BLaER1 (cell line): ENCODE data around the gene HAUS7.
A peak's percentile ranks its signal among the peaks of the same experiment; 100 is the strongest.

Experiments
- H3K27ac ChIP-seq: shearing (Covaris generic); formaldehyde crosslinking; 2 replicates; pipeline ENCODE4 v1.8.1; 2022
- H3K27me3 ChIP-seq: shearing (Covaris generic); formaldehyde crosslinking; 2 replicates; pipeline ENCODE4 v1.8.1; 2022
- H3K36me3 ChIP-seq: shearing (Covaris generic); formaldehyde crosslinking; 2 replicates; pipeline ENCODE4 v1.8.1; 2022
- H3K4me1 ChIP-seq: shearing (Covaris generic); formaldehyde crosslinking; 2 replicates; pipeline ENCODE4 v1.8.1; 2022
- H3K4me2 ChIP-seq: shearing (Covaris generic); formaldehyde crosslinking; 2 replicates; pipeline ENCODE4 v1.8.1; 2022
- H3K4me3 ChIP-seq: shearing (Covaris generic); formaldehyde crosslinking; 2 replicates; pipeline ENCODE4 v1.8.1; 2022
- H3K9ac ChIP-seq: shearing (Covaris generic); formaldehyde crosslinking; 2 replicates; pipeline ENCODE4 v1.8.1; 2022
- H3K9me3 ChIP-seq: shearing (Covaris generic); formaldehyde crosslinking; 2 replicates; pipeline ENCODE4 v1.8.1; 2022
- H4K20me1 ChIP-seq: shearing (Covaris generic); formaldehyde crosslinking; 2 replicates; pipeline ENCODE4 v1.8.1; 2022
- Cebpa-rat ChIP-seq: shearing (Covaris generic); IDR thresholded peaks from 2 replicates; pipeline ENCODE4 v1.8.1; 2022

Gene HAUS7

GRCh38 chrX:153482376-153483015 lies 12.1 kb upstream of the HAUS7 start:
- H3K4me3 ChIP-seq, result no peak overlapping the region
- no peaks in the 10 kb centered on the region for H3K9me3 ChIP-seq
- H3K27ac ChIP-seq, result peak overlapping the region; percentile 22; the same call in 1 of the 2 replicates
- H3K4me2 ChIP-seq, result peak overlapping the region; percentile 84
- peaks cover 4% of the 10 kb centered on the region; the same call in 1 of the 2 replicates for H4K20me1 ChIP-seq
- no peaks in the 10 kb centered on the region for H3K36me3 ChIP-seq
- TF ChIP-seq Cebpa-rat, result no peak
- H3K27me3 ChIP-seq, result peaks cover 43% of the 10 kb centered on the region
- H3K9ac ChIP-seq, result no peak overlapping the region
- H3K4me1 ChIP-seq, result peaks cover 93% of the 10 kb centered on the region

- peak overlapping the region; percentile 84 for H3K4me2 ChIP-seq
- peak overlapping the region; percentile 22; the same call in 1 of the 2 replicates for H3K4me3 ChIP-seq
- no peaks in the 10 kb centered on the region for H3K9me3 ChIP-seq
- no peaks in the 10 kb centered on the region for H3K36me3 ChIP-seq
- peaks cover 52% of the 10 kb centered on the region for H3K27me3 ChIP-seq
- H3K9ac ChIP-seq, result peak overlapping the region; percentile 66; the same call in 1 of the 2 replicates
- H3K4me1 ChIP-seq, result peaks cover 91% of the 10 kb centered on the region
- H4K20me1 ChIP-seq, result peaks cover 4% of the 10 kb centered on the region; the same call in 1 of the 2 replicates
- TF ChIP-seq Cebpa-rat, result no peak
- H3K27ac ChIP-seq, result peak overlapping the region; percentile 82
These were observed 10.7 kb upstream of the HAUS7 start for GRCh38 chrX:153481043-153481442.

GRCh38 chrX:153478746-153479145 lies 8.4 kb upstream of the HAUS7 start:
- Histone ChIP-seq H3K4me3 (no peak overlapping the region), H3K4me2 (peak overlapping the region; percentile 84), H3K9ac (no peak overlapping the region), H3K4me1 (peaks cover 89% of the 10 kb centered on the region), H3K27ac (no peak overlapping the region), H4K20me1 (no peaks in the 10 kb centered on the region), H3K9me3 (no peaks in the 10 kb centered on the region), H3K36me3 (no peaks in the 10 kb centered on the region), H3K27me3 (peaks cover 38% of the 10 kb centered on the region)
- TF ChIP-seq Cebpa-rat, result no peak

GRCh38 chrX:153477901-153478300 lies 7.5 kb upstream of the HAUS7 start:
- H3K9ac ChIP-seq, result no peak overlapping the region
- no peak overlapping the region for H3K4me2 ChIP-seq
- H3K27ac ChIP-seq, result no peak overlapping the region
- H3K36me3 ChIP-seq, result no peaks in the 10 kb centered on the region
- no peak for TF ChIP-seq Cebpa-rat
- no peaks in the 10 kb centered on the region for H3K9me3 ChIP-seq
- no peaks in the 10 kb centered on the region for H4K20me1 ChIP-seq
- H3K4me1 ChIP-seq, result peaks cover 89% of the 10 kb centered on the region
- no peak overlapping the region for H3K4me3 ChIP-seq
- H3K27me3 ChIP-seq, result peaks cover 35% of the 10 kb centered on the region

- no peak for TF ChIP-seq Cebpa-rat
- Histone ChIP-seq H3K27ac (no peak overlapping the region), H3K4me1 (peaks cover 86% of the 10 kb centered on the region), H3K9ac (no peak overlapping the region), H3K36me3 (no peaks in the 10 kb centered on the region), H4K20me1 (no peaks in the 10 kb centered on the region), H3K9me3 (no peaks in the 10 kb centered on the region), H3K27me3 (peaks cover 31% of the 10 kb centered on the region), H3K4me2 (peak overlapping the region; percentile 14; the same call in 1 of the 2 replicates), H3K4me3 (no peak overlapping the region)
These were observed 7.0 kb upstream of the HAUS7 start for GRCh38 chrX:153477364-153477857.

- no peaks in the 10 kb centered on the region for H3K9me3 ChIP-seq
- H3K4me3 ChIP-seq, result no peak overlapping the region
- peak overlapping the region; percentile 79 for H3K27ac ChIP-seq
- H3K4me1 ChIP-seq, result peaks cover 82% of the 10 kb centered on the region
- TF ChIP-seq Cebpa-rat, result no peak
- H3K27me3 ChIP-seq, result peaks cover 26% of the 10 kb centered on the region
- H3K4me2 ChIP-seq, result peak overlapping the region; percentile 74
- H3K36me3 ChIP-seq, result no peaks in the 10 kb centered on the region
- no peak overlapping the region for H3K9ac ChIP-seq
- no peaks in the 10 kb centered on the region for H4K20me1 ChIP-seq
These were observed 6.4 kb upstream of the HAUS7 start for GRCh38 chrX:153476666-153477363.

GRCh38 chrX:153475751-153476281 lies 5.4 kb upstream of the HAUS7 start:
- Histone ChIP-seq H3K9ac (no peak overlapping the region), H3K27me3 (peaks cover 26% of the 10 kb centered on the region), H3K4me3 (no peak overlapping the region), H3K9me3 (no peaks in the 10 kb centered on the region), H3K4me1 (peaks cover 82% of the 10 kb centered on the region), H3K36me3 (no peaks in the 10 kb centered on the region), H3K4me2 (peak overlapping the region; percentile 74), H4K20me1 (no peaks in the 10 kb centered on the region), H3K27ac (peak overlapping the region; percentile 79)
- TF ChIP-seq Cebpa-rat, result no peak

GRCh38 chrX:153475271-153475670 lies 4.9 kb upstream of the HAUS7 start:
- Histone ChIP-seq H3K9me3 (no peaks in the 10 kb centered on the region), H3K4me2 (peak overlapping the region; percentile 74), H3K27me3 (peaks cover 26% of the 10 kb centered on the region), H3K4me3 (no peak overlapping the region; the same call in 1 of the 2 replicates), H3K4me1 (peaks cover 77% of the 10 kb centered on the region), H3K9ac (peak overlapping the region; percentile 58; the same call in 1 of the 2 replicates), H4K20me1 (no peaks in the 10 kb centered on the region), H3K36me3 (no peaks in the 10 kb centered on the region), H3K27ac (peak overlapping the region; percentile 79)
- TF ChIP-seq Cebpa-rat, result no peak

GRCh38 chrX:153474718-153475117 lies 4.3 kb upstream of the HAUS7 start:
- Histone ChIP-seq H3K27me3 (peaks cover 26% of the 10 kb centered on the region), H3K9me3 (no peaks in the 10 kb centered on the region), H3K36me3 (no peaks in the 10 kb centered on the region), H3K4me2 (peak overlapping the region; percentile 74), H3K4me3 (no peak overlapping the region; the same call in 1 of the 2 replicates), H3K4me1 (peaks cover 71% of the 10 kb centered on the region), H3K27ac (peak overlapping the region; percentile 79), H3K9ac (peak overlapping the region; percentile 58; the same call in 1 of the 2 replicates), H4K20me1 (peaks cover 5% of the 10 kb centered on the region)
- TF ChIP-seq Cebpa-rat, result no peak
